PFSK-1 (cell line): ENCODE measurements around the gene RAE1.

Experiments
- POLR2AphosphoS5 ChIP-seq: IDR thresholded peaks from 2 replicates; pipeline ENCODE4 v1.6.1; 2012; ENCODE audit warnings: low read depth, mild to moderate bottlenecking, control low read depth, low read length, moderate library complexity
- REST ChIP-seq, 2 experiments: IDR thresholded peaks; 2 replicates each; pipeline versions ENCODE4 v1.6.1 to v1.8.0; 2011 to 2012; ENCODE audit warnings: low read depth in 2 of 2, low read length in 2 of 2, control low read depth in 1 of 2, inconsistent platforms in 1 of 2, mild to moderate bottlenecking in 1 of 2, moderate library complexity in 1 of 2; ENCODE audit not compliant: insufficient read depth in 1 of 2
- SIN3A ChIP-seq: IDR thresholded peaks from 2 replicates; pipeline ENCODE4 v1.6.1; 2012; ENCODE audit warnings: mild to moderate bottlenecking, low read length, moderate library complexity, borderline replicate concordance; ENCODE audit not compliant: insufficient read depth
- TAF1 ChIP-seq: IDR thresholded peaks from 2 replicates; pipeline ENCODE4 v1.6.1; 2012; ENCODE audit warnings: low read length, control low read depth, borderline replicate concordance; ENCODE audit not compliant: insufficient read depth

- TF ChIP-seq REST (IDR thresholded peaks at IDR 0.05; ENCODE audit: insufficient read depth in 1 of 2, low read depth in 2 of 2, low read length in 2 of 2) (no peak), POLR2AphosphoS5 (no peak), TAF1 (no peak), SIN3A (no peak)
These were observed 30.7 kb upstream of the RAE1 start for GRCh38 chr20:57320358-57320757.
